Progenitor cell of endocrine pancreas (in vitro differentiated cells): ENCODE measurements around the gene SLC7A1. TPM values are rescaled to one million over a fixed set of nuclear protein-coding genes. Genes with fewer than 3 reads are reported as not detected.

Experiments used
- DNase-seq: peaks from one replicate; pipeline ENCODE4 v3.0.0; 2021; ENCODE audit warnings: low spot score; ENCODE audit not compliant: unreplicated experiment
- H3K27ac Mint-ChIP-seq: 2 replicates; pipeline ENCODE4 v1.8.0; 2021; ENCODE audit warnings: mild to moderate bottlenecking, moderate library complexity, mixed read lengths
- H3K27me3 Mint-ChIP-seq: 2 replicates; pipeline ENCODE4 v1.8.0; 2021; ENCODE audit warnings: mixed read lengths
- H3K36me3 Mint-ChIP-seq: 2 replicates; pipeline ENCODE4 v1.8.0; 2022; ENCODE audit warnings: mixed read lengths; ENCODE audit not compliant: insufficient read depth
- H3K4me1 Mint-ChIP-seq: 2 replicates; pipeline ENCODE4 v1.8.0; 2021; ENCODE audit warnings: low read depth, mixed read lengths
- H3K4me3 Mint-ChIP-seq: 2 replicates; pipeline ENCODE4 v1.8.0; 2021; ENCODE audit warnings: low read depth, mild to moderate bottlenecking, moderate library complexity, mixed read lengths
- H3K9me3 Mint-ChIP-seq: 2 replicates; pipeline ENCODE4 v1.8.0; 2021; ENCODE audit warnings: low read depth, mixed read lengths
- total RNA-seq: library from RNA; stranded (reverse); gene quantifications from 2 replicates; pipeline ENCODE4 v1.2.1, GENCODE V29; 2021
- TF ChIP-seq, protein P1 (sequence below): fragments of 200-600 bp; sonication (generic); IDR thresholded peaks from one replicate; pipeline ENCODE4 v1.5.0; 2021; ENCODE audit warnings: antibody characterized with exemption, mild to moderate bottlenecking; ENCODE audit not compliant: unreplicated experiment

SLC7A1 gene
- total RNA-seq, 1 donor from 2014 or later: 31.3 TPM

- Mint-ChIP-seq H3K4me1 (peaks cover 6% of the 10 kb centered on the region), H3K27me3 (no peaks in the 10 kb centered on the region), H3K36me3 (peaks cover 9% of the 10 kb centered on the region), H3K9me3 (no peaks in the 10 kb centered on the region), H3K27ac (no peak overlapping the region), H3K4me3 (no peak overlapping the region)
- DNase-seq: no peak
- TF ChIP-seq, protein P1, sequence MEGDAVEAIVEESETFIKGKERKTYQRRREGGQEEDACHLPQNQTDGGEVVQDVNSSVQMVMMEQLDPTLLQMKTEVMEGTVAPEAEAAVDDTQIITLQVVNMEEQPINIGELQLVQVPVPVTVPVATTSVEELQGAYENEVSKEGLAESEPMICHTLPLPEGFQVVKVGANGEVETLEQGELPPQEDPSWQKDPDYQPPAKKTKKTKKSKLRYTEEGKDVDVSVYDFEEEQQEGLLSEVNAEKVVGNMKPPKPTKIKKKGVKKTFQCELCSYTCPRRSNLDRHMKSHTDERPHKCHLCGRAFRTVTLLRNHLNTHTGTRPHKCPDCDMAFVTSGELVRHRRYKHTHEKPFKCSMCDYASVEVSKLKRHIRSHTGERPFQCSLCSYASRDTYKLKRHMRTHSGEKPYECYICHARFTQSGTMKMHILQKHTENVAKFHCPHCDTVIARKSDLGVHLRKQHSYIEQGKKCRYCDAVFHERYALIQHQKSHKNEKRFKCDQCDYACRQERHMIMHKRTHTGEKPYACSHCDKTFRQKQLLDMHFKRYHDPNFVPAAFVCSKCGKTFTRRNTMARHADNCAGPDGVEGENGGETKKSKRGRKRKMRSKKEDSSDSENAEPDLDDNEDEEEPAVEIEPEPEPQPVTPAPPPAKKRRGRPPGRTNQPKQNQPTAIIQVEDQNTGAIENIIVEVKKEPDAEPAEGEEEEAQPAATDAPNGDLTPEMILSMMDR: no peak
Measured at GRCh38 chr13:29538652-29539040, 56.8 kb downstream of the SLC7A1 start.

DNA sequence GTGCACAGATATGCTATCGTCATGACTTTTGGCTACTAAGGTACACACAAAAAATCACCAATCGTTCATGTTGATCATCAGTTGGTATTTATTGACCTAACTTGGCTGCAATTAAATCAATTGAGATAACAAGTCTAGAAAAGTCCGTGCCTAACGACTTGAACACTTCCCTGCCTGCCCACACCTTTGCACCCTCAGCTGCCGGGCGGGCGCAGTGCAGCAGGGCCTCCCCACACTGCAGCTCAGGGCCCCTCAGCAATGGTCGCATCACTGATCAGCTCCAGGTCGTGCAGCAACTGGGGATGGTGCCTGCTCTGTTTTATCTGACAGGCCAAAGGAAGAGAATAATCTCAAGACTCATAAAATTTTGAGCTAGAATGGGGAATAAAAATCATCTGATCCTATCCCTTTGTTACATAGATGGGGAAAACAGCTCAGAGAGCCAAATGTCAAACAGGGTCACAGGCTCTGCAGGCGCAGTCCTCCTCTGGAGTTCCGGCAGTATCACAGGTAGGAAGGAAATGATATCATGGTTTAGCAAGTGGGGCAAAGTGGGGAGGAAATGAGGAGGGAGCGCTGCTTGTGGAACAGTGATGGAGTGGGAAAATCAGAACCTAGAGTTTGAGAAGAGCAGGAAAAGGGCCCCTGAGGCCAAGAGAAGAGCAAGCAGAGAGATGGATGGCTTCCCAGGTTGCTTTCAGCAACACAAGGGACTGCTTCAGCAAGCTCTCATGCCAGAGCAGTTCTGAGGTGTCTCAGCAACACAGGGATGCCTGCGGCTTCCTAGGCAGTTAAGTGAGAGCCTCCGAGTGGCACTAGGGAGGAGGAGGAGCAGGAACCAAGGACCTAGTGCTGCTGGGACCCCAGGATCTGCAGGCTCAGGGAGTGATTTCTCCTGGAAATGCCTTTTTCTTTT, 57.5 kb downstream of the SLC7A1 start:
- H3K4me3 Mint-ChIP-seq: no peak overlapping the region
- no peak for DNase-seq
- TF ChIP-seq, protein P1: no peak
- H3K27me3 Mint-ChIP-seq: no peaks in the 10 kb centered on the region
- H3K27ac Mint-ChIP-seq: peak overlapping the region; percentile 43
- peaks cover 11% of the 10 kb centered on the region for H3K36me3 Mint-ChIP-seq
- H3K9me3 Mint-ChIP-seq: no peaks in the 10 kb centered on the region
- H3K4me1 Mint-ChIP-seq: peaks cover 6% of the 10 kb centered on the region

DNA sequence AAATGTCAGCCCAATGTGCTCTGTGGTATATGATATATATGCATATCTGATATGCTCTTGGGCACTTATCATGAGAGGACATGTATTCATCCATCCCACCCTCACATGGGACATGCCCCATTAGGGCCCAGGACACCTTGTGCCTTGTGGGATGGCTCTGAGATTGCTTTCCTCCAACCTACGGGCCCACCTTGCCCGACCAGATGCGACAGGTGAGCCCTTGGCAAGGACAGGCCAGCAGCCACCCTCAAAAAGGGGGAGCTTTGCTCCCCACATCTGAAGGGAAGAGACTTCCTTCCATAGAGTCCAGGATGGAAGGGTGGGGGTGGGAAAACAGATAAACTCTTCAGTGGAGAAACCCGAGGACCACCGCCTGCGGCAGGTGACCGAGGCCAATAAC, 58.6 kb downstream of the SLC7A1 start:
- Mint-ChIP-seq H3K36me3 (peaks cover 11% of the 10 kb centered on the region), H3K9me3 (no peaks in the 10 kb centered on the region), H3K4me1 (peaks cover 6% of the 10 kb centered on the region), H3K27me3 (no peaks in the 10 kb centered on the region), H3K27ac (no peak overlapping the region), H3K4me3 (no peak overlapping the region)
- TF ChIP-seq, protein P1: no peak
- no peak for DNase-seq

GRCh38 chr13:29535663-29536655, 59.5 kb downstream of the SLC7A1 start:
- DNase-seq: no peak
- TF ChIP-seq, protein P1: no peak
- Mint-ChIP-seq H3K27me3 (no peaks in the 10 kb centered on the region), H3K9me3 (no peaks in the 10 kb centered on the region), H3K4me1 (peaks cover 6% of the 10 kb centered on the region), H3K27ac (no peak overlapping the region), H3K36me3 (peaks cover 10% of the 10 kb centered on the region), H3K4me3 (no peak overlapping the region)

GRCh38 chr13:29534083-29534482, 61.4 kb downstream of the SLC7A1 start:
- Mint-ChIP-seq H3K27ac (no peak overlapping the region), H3K4me3 (no peak overlapping the region), H3K4me1 (peaks cover 6% of the 10 kb centered on the region), H3K27me3 (no peaks in the 10 kb centered on the region), H3K36me3 (peaks cover 15% of the 10 kb centered on the region), H3K9me3 (no peaks in the 10 kb centered on the region)
- TF ChIP-seq, protein P1: no peak
- no peak for DNase-seq
